ENCODE data around the gene DENND6A. TPM values are rescaled to one million over a fixed set of nuclear protein-coding genes. Genes with fewer than 3 reads are reported as not detected.

The DENND6A gene
- total RNA-seq, 1 donor from 2014 or later, result 22.3 TPM

- no peak for ATAC-seq
- DNase-seq, result no peak
- H3K27ac ChIP-seq, result no peak overlapping the region
These were observed 9.6 kb downstream of the DENND6A start for GRCh38 chr3:57683286-57683685.

GRCh38 chr3:57682284-57682683 lies 10.6 kb downstream of the DENND6A start:
- Histone ChIP-seq H3K4me3 (no peak overlapping the region), H3K27ac (no peak overlapping the region), H3K9me3 (no peaks in the 10 kb centered on the region), H3K36me3 (peaks cover 15% of the 10 kb centered on the region), H3K4me1 (peaks cover 20% of the 10 kb centered on the region), H3K27me3 (ENCODE audit: low read depth) (no peaks in the 10 kb centered on the region)
- intact Hi-C loops (cut with DNase I), result no loop called here
- ATAC-seq, result no peak
- peak; percentile 7 for TF ChIP-seq CTCF (IDR thresholded peaks at IDR 0.05)
- no peak for DNase-seq

More at GRCh38 chr3:57683286-57683685, 9.6 kb downstream of the DENND6A start:
- intact Hi-C loops (cut with DNase I), result no loop called here
- no peak for TF ChIP-seq CTCF (IDR thresholded peaks at IDR 0.05)
- peaks cover 15% of the 10 kb centered on the region for H3K36me3 ChIP-seq
- H3K4me1 ChIP-seq, result peaks cover 20% of the 10 kb centered on the region
- H3K4me3 ChIP-seq, result no peak overlapping the region
- no peaks in the 10 kb centered on the region for H3K27me3 ChIP-seq (ENCODE audit: low read depth)
- H3K9me3 ChIP-seq, result no peaks in the 10 kb centered on the region

- DNase-seq (no peak), ATAC-seq (no peak)
- no peak overlapping the region for H3K27ac ChIP-seq
- no peak overlapping the region for H3K4me3 ChIP-seq
- H3K9me3 ChIP-seq, result no peaks in the 10 kb centered on the region
- H3K27me3 ChIP-seq (ENCODE audit: low read depth), result no peaks in the 10 kb centered on the region
- no peak for TF ChIP-seq CTCF (IDR thresholded peaks at IDR 0.05)
- peaks cover 20% of the 10 kb centered on the region for H3K4me1 ChIP-seq
- intact Hi-C loops (cut with DNase I), result no loop called here
- H3K36me3 ChIP-seq, result peaks cover 15% of the 10 kb centered on the region
These were observed 11.2 kb downstream of the DENND6A start for GRCh38 chr3:57681691-57682090.

- Histone ChIP-seq H3K4me1 (peaks cover 15% of the 10 kb centered on the region), H3K27me3 (ENCODE audit: low read depth) (no peaks in the 10 kb centered on the region), H3K4me3 (no peak overlapping the region), H3K9me3 (no peaks in the 10 kb centered on the region), H3K27ac (no peak overlapping the region), H3K36me3 (peaks cover 15% of the 10 kb centered on the region)
- TF ChIP-seq CTCF (IDR thresholded peaks at IDR 0.05), result no peak
- ATAC-seq, result no peak
- DNase-seq, result no peak
- intact Hi-C loops (cut with DNase I), result no loop called here
These were observed 12.8 kb downstream of the DENND6A start for GRCh38 chr3:57680046-57680445.

GRCh38 chr3:57675530-57675929 lies 17.3 kb downstream of the DENND6A start:
- TF ChIP-seq CTCF (IDR thresholded peaks at IDR 0.05), result no peak
- no peaks in the 10 kb centered on the region for H3K9me3 ChIP-seq
- DNase-seq (no peak), ATAC-seq (peak in 1 of 2 donors; percentile 12)
- H3K27me3 ChIP-seq (ENCODE audit: low read depth), result no peaks in the 10 kb centered on the region
- no peak overlapping the region for H3K27ac ChIP-seq
- intact Hi-C loops (cut with DNase I), result no loop called here
- H3K4me1 ChIP-seq, result peaks cover 5% of the 10 kb centered on the region
- H3K4me3 ChIP-seq, result no peak overlapping the region
- peaks cover 18% of the 10 kb centered on the region for H3K36me3 ChIP-seq

GRCh38 chr3:57673156-57673555 lies 19.7 kb downstream of the DENND6A start:
- no peaks in the 10 kb centered on the region for H3K4me1 ChIP-seq
- TF ChIP-seq CTCF (IDR thresholded peaks at IDR 0.05), result no peak
- no peak overlapping the region for H3K4me3 ChIP-seq
- H3K27me3 ChIP-seq (ENCODE audit: low read depth), result no peaks in the 10 kb centered on the region
- peaks cover 22% of the 10 kb centered on the region for H3K36me3 ChIP-seq
- DNase-seq (no peak), ATAC-seq (peak in 1 of 2 donors; percentile 33)
- H3K27ac ChIP-seq, result no peak overlapping the region
- intact Hi-C loops (cut with DNase I), result no loop called here
- H3K9me3 ChIP-seq, result no peaks in the 10 kb centered on the region

All from lower lobe of right lung (tissue), 2 donors.